Renal cortical epithelial cell (primary cell): ENCODE measurements around the gene MOGAT3. TPM values are rescaled to one million over a fixed set of nuclear protein-coding genes. Genes with fewer than 3 reads are reported as not detected.
"Not testable (repeated sequence)": the region's sequence is repeated elsewhere in the genome, so short reads cannot be mapped to it uniquely, and the experiment has no call there.

Experiments
- DNase-seq: peaks from one replicate; pipeline ENCODE4 v3.0.0-alpha.2; 2011; ENCODE audit warnings: low read depth
- total RNA-seq: library from RNA; depleted of rRNA; stranded (reverse); fragments of >200 nt; gene quantifications from 2 replicates; pipeline ENCODE4 v1.2.3, GENCODE V29; 2014

Gene MOGAT3
- total RNA-seq, 1 donor from 2014 or later, result not detected

- DNase-seq, result not testable (repeated sequence)
These were observed 3.2 kb upstream of the MOGAT3 start for GRCh38 chr7:101203740-101204738.

- DNase-seq, result no peak
These were observed 1.7 kb upstream of the MOGAT3 start for GRCh38 chr7:101202603-101202918.

- DNase-seq, result no peak
These were observed 1.1 kb upstream of the MOGAT3 start for GRCh38 chr7:101201695-101202602.

- DNase-seq, result no peak
These were observed 353 bp downstream of the MOGAT3 start for GRCh38 chr7:101200504-101200861.

GRCh38 chr7:101199522-101199921, 1.3 kb downstream of the MOGAT3 start:
- not testable (repeated sequence) for DNase-seq

- no peak for DNase-seq
These were observed 2.4 kb downstream of the MOGAT3 start for GRCh38 chr7:101198476-101198875.

GRCh38 chr7:101197991-101198390, 2.8 kb downstream of the MOGAT3 start:
- DNase-seq, result no peak

GRCh38 chr7:101195884-101196283, 5.0 kb downstream of the MOGAT3 start:
- no peak for DNase-seq

GRCh38 chr7:101189109-101189508, 11.7 kb downstream of the MOGAT3 start:
- no peak for DNase-seq

GRCh38 chr7:101186844-101187428, 13.9 kb downstream of the MOGAT3 start:
- no peak for DNase-seq

- DNase-seq, result no peak
These were observed 14.6 kb downstream of the MOGAT3 start for GRCh38 chr7:101186194-101186593.

- DNase-seq, result peak; percentile 95
These were observed 15.5 kb downstream of the MOGAT3 start for GRCh38 chr7:101185258-101185839.

GRCh38 chr7:101180130-101180755, 20.6 kb downstream of the MOGAT3 start, which contains the start of gene NAT16:
TSS of gene NAT16 (minus strand) at chr7:101180293. CDS start at chr7:101174807, 5,486 bp downstream.
- DNase-seq, result no peak

- DNase-seq, result no peak
These were observed 21.1 kb downstream of the MOGAT3 start for GRCh38 chr7:101179713-101180112.

- no peak for DNase-seq
These were observed 21.7 kb downstream of the MOGAT3 start for GRCh38 chr7:101179117-101179516.

- no peak for DNase-seq
These were observed 23.2 kb downstream of the MOGAT3 start for GRCh38 chr7:101177644-101178043.

- no peak for DNase-seq
These were observed 25.2 kb downstream of the MOGAT3 start for GRCh38 chr7:101175664-101176063.

- DNase-seq, result no peak
These were observed 26.4 kb downstream of the MOGAT3 start for GRCh38 chr7:101174322-101174854.

GRCh38 chr7:101173752-101174244, 27.0 kb downstream of the MOGAT3 start:
- DNase-seq, result no peak

GRCh38 chr7:101172854-101173751, 27.7 kb downstream of the MOGAT3 start:
- peak; percentile 68 for DNase-seq
